Measurements from ENCODE around the gene CDKN1C.

CDKN1C gene

DNA sequence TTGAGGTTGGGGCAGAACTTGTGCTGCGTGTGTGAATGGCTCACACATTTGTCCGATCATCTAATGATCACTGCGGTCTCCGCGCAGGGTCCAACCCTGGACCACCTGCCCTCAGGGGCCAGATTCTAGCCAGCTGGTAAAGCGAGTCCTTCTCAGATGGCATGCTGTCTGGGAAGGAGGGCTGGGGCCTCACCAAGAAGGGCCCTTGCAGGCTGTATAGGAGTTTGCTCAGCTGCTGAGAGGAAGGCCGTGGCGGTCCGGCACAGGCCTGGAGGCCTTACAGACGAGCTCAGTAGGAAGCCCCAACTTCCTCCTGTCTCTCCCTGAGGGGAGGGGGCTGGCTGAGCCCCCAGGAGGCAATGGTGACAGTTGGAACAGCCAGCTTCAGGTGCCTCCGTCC is 29.9 kb upstream of the CDKN1C start:
- TF ChIP-seq, protein P1, sequence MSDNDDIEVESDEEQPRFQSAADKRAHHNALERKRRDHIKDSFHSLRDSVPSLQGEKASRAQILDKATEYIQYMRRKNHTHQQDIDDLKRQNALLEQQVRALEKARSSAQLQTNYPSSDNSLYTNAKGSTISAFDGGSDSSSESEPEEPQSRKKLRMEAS (IDR thresholded peaks at IDR 0.05), result no peak
- no peak for TF ChIP-seq TAF1 (IDR thresholded peaks at IDR 0.05; ENCODE audit: low read depth)
- TF ChIP-seq, protein P2, sequence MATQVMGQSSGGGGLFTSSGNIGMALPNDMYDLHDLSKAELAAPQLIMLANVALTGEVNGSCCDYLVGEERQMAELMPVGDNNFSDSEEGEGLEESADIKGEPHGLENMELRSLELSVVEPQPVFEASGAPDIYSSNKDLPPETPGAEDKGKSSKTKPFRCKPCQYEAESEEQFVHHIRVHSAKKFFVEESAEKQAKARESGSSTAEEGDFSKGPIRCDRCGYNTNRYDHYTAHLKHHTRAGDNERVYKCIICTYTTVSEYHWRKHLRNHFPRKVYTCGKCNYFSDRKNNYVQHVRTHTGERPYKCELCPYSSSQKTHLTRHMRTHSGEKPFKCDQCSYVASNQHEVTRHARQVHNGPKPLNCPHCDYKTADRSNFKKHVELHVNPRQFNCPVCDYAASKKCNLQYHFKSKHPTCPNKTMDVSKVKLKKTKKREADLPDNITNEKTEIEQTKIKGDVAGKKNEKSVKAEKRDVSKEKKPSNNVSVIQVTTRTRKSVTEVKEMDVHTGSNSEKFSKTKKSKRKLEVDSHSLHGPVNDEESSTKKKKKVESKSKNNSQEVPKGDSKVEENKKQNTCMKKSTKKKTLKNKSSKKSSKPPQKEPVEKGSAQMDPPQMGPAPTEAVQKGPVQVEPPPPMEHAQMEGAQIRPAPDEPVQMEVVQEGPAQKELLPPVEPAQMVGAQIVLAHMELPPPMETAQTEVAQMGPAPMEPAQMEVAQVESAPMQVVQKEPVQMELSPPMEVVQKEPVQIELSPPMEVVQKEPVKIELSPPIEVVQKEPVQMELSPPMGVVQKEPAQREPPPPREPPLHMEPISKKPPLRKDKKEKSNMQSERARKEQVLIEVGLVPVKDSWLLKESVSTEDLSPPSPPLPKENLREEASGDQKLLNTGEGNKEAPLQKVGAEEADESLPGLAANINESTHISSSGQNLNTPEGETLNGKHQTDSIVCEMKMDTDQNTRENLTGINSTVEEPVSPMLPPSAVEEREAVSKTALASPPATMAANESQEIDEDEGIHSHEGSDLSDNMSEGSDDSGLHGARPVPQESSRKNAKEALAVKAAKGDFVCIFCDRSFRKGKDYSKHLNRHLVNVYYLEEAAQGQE (IDR thresholded peaks at IDR 0.05; ENCODE audit: low read depth), result no peak

DNA sequence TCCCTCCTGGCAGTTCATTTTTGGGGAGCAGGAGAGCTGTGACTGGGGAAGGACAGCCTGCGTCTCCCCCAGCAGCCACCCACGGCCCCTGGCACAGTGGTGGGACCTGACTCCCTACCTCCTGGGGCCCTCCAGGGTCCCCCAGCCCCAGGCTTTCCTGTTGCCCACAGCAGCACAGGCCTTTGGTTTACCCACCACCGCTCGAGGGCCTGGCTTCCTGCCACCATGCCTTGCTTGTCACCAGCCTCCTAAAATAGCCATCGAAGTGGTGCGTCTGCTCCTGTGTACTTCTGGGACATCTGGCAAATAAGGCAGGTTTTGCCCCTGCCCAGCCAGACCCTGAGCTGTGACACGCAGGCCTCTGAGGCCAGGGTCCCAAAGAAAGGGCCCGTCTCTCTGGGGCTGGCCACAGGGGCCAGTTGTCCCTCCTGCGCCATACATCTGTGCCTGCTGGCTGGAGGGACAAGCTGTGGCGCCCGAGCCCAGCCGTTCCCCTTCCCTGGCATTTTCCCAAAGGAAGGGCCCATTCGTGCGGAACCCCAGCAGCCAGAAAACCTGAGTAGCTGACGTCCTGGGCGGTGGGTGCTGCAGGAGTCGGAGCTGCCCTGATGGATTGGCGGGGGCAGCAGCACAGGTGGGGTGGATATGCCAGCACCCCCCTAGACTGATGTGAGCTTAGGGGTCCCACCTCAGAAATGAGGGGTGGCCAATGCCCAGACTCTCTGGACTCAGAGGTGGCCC is 29.1 kb upstream of the CDKN1C start:
- TF ChIP-seq, protein P3, sequence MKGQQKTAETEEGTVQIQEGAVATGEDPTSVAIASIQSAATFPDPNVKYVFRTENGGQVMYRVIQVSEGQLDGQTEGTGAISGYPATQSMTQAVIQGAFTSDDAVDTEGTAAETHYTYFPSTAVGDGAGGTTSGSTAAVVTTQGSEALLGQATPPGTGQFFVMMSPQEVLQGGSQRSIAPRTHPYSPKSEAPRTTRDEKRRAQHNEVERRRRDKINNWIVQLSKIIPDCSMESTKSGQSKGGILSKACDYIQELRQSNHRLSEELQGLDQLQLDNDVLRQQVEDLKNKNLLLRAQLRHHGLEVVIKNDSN (IDR thresholded peaks at IDR 0.05), result no peak
- TF ChIP-seq ZBTB7A (IDR thresholded peaks at IDR 0.05; ENCODE audit: low read depth), result 0 out of 2 replicates have a peak, but pooled peaks have one; percentile 51
- TF ChIP-seq, protein P2 (IDR thresholded peaks at IDR 0.05; ENCODE audit: low read depth), result no peak
- no peak for TF ChIP-seq EGR1 (IDR thresholded peaks at IDR 0.05)
- TF ChIP-seq FOXM1 (IDR thresholded peaks at IDR 0.05; ENCODE audit: borderline replicate concordance, low read depth), result no peak

DNA sequence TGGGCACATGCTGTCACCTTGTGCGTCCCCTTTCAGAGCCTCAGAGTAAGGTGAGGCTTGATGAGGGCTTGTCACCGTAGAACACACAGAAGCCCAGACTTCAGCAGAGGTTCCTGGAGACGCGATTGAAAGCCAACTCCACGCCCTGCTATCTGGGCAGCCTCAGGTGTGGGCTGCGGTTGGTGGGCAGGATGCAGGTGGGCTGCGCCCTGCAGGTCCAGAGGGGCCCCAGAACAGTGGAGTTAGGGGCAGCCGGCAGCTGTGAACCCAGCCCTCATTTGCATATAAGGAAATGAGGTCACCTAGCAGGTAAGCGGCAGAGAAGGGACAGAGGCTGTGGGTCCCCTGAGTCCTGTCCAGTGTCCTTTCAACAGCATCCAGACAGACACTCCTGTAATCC is 28.2 kb upstream of the CDKN1C start:
- TF ChIP-seq CEBPB (IDR thresholded peaks at IDR 0.05) (no peak), EGR1 (IDR thresholded peaks at IDR 0.05) (no peak), EP300 (IDR thresholded peaks at IDR 0.05; ENCODE audit: borderline replicate concordance) (no peak), YY1 (IDR thresholded peaks at IDR 0.05; ENCODE audit: low read depth) (no peak), TAF1 (IDR thresholded peaks at IDR 0.05; ENCODE audit: low read depth) (no peak), CREB1 (IDR thresholded peaks at IDR 0.05; ENCODE audit: low read depth) (no peak), FOXM1 (IDR thresholded peaks at IDR 0.05; ENCODE audit: borderline replicate concordance, low read depth) (no peak), ZBTB7A (IDR thresholded peaks at IDR 0.05; ENCODE audit: low read depth) (no peak), TEAD4 (IDR thresholded peaks at IDR 0.05) (no peak)
- TF ChIP-seq, protein P2 (IDR thresholded peaks at IDR 0.05; ENCODE audit: low read depth), result no peak
- TF ChIP-seq, protein P3 (IDR thresholded peaks at IDR 0.05), result no peak
- TF ChIP-seq, protein P1 (IDR thresholded peaks at IDR 0.05), result no peak

DNA sequence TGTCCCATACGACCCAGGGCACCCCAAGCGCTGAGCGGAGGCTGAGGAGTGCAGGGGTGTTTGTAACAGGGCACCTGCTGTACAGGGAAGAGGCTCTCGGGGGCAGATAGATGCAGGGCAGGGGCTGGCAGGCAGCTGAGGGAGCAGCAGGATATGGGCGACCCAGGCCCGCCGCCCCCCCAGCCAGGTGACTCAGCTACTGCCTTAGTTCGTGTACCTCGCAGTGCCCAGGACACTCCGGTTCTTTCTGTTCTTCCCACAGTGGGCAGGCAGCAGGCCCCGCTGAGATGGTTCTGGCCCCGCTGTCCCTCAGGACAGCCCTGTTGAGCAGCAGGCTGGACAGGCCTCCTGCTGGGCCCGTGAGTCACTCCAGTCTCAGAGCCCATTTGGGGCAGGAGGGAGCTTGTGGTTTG is 27.4 kb upstream of the CDKN1C start:
- peak; percentile 70; the same call in 1 of the 2 replicates for TF ChIP-seq TCF12 (IDR thresholded peaks at IDR 0.05; ENCODE audit: low read depth)
- TF ChIP-seq NFIC (IDR thresholded peaks at IDR 0.05), result peak; percentile 35; the same call in 1 of the 2 replicates
- no peak for TF ChIP-seq FOXM1 (IDR thresholded peaks at IDR 0.05; ENCODE audit: borderline replicate concordance, low read depth)
- peak; percentile 36; the same call in 1 of the 2 replicates for TF ChIP-seq EP300 (IDR thresholded peaks at IDR 0.05; ENCODE audit: borderline replicate concordance)
- no peak for TF ChIP-seq RAD21 (IDR thresholded peaks at IDR 0.05; ENCODE audit: low read depth)
- TF ChIP-seq CEBPB (IDR thresholded peaks at IDR 0.05), result no peak
- no peak for TF ChIP-seq ZBTB7A (IDR thresholded peaks at IDR 0.05; ENCODE audit: low read depth)
- TF ChIP-seq, protein P1 (IDR thresholded peaks at IDR 0.05), result peak; percentile 47; the same call in 1 of the 2 replicates
- 0 out of 2 replicates have a peak, but pooled peaks have one; percentile 52 for TF ChIP-seq YY1 (IDR thresholded peaks at IDR 0.05; ENCODE audit: low read depth)
- TF ChIP-seq EGR1 (IDR thresholded peaks at IDR 0.05), result no peak
- no peak for TF ChIP-seq CREB1 (IDR thresholded peaks at IDR 0.05; ENCODE audit: low read depth)
- TF ChIP-seq TEAD4 (IDR thresholded peaks at IDR 0.05), result no peak
